HK-2 (cell line): ENCODE data around the gene TRAPPC12.
"Not testable (repeated sequence)": the region's sequence is repeated elsewhere in the genome, so short reads cannot be mapped to it uniquely, and the experiment has no call there.

ENCODE experiments used
- DNase-seq: peaks from one replicate; pipeline ENCODE4 v3.0.0-alpha.2; 2018; ENCODE audit not compliant: unreplicated experiment

Gene TRAPPC12

GRCh38 chr2:3369340-3370181 lies 9.9 kb upstream of the TRAPPC12 start:
- not testable (repeated sequence) for DNase-seq

GRCh38 chr2:3376821-3377220 lies 2.7 kb upstream of the TRAPPC12 start:
- no peak for DNase-seq

GRCh38 chr2:3377279-3377611 lies 2.2 kb upstream of the TRAPPC12 start:
- no peak for DNase-seq

- DNase-seq = peak; percentile 98
These were observed 1.7 kb upstream of the TRAPPC12 start, which contains the start of gene EIPR1 for GRCh38 chr2:3377612-3378432. Gene EIPR1, minus strand, starts transcription at chr2:3377818. Its CDS starts 129 bp downstream, at chr2:3377689.

- no peak for DNase-seq
These were observed 201 bp upstream of the TRAPPC12 start for GRCh38 chr2:3379339-3379646.

GRCh38 chr2:3386448-3386958 lies 7.0 kb downstream of the TRAPPC12 start:
- DNase-seq = no peak

- DNase-seq = no peak
These were observed 7.5 kb downstream of the TRAPPC12 start for GRCh38 chr2:3387011-3387410.

GRCh38 chr2:3387644-3388411 lies 8.3 kb downstream of the TRAPPC12 start:
- no peak for DNase-seq

- no peak for DNase-seq
These were observed 8.9 kb downstream of the TRAPPC12 start for GRCh38 chr2:3388412-3388738.

- no peak for DNase-seq
These were observed 9.7 kb downstream of the TRAPPC12 start for GRCh38 chr2:3389193-3389592.

GRCh38 chr2:3390041-3390440 lies 10.5 kb downstream of the TRAPPC12 start:
- no peak for DNase-seq

- no peak for DNase-seq
These were observed 12.7 kb downstream of the TRAPPC12 start for GRCh38 chr2:3392216-3392615.

GRCh38 chr2:3396920-3397559 lies 17.5 kb downstream of the TRAPPC12 start:
- no peak for DNase-seq

GRCh38 chr2:3398857-3399256 lies 19.4 kb downstream of the TRAPPC12 start:
- no peak for DNase-seq

GRCh38 chr2:3399381-3399780 lies 19.9 kb downstream of the TRAPPC12 start:
- no peak for DNase-seq

- DNase-seq = no peak
These were observed 20.3 kb downstream of the TRAPPC12 start for GRCh38 chr2:3399829-3400228.

GRCh38 chr2:3403587-3404334 lies 24.3 kb downstream of the TRAPPC12 start:
- no peak for DNase-seq

GRCh38 chr2:3404349-3404894 lies 24.9 kb downstream of the TRAPPC12 start:
- DNase-seq = no peak

GRCh38 chr2:3405307-3405706 lies 25.8 kb downstream of the TRAPPC12 start:
- no peak for DNase-seq

- DNase-seq = no peak
These were observed 26.4 kb downstream of the TRAPPC12 start for GRCh38 chr2:3405876-3406275.

GRCh38 chr2:3406501-3406900 lies 27.0 kb downstream of the TRAPPC12 start:
- no peak for DNase-seq
